ENCODE measurements around the gene IPO9.
"Not testable (repeated sequence)": the region's sequence is repeated elsewhere in the genome, so short reads cannot be mapped to it uniquely, and the experiment has no call there.

The IPO9 gene

GRCh38 chr1:201847150-201847549 lies 18.2 kb downstream of the IPO9 start:
- DNase-seq (ENCODE audit: low spot score) (no peak), FAIRE-seq (no peak)

DNA sequence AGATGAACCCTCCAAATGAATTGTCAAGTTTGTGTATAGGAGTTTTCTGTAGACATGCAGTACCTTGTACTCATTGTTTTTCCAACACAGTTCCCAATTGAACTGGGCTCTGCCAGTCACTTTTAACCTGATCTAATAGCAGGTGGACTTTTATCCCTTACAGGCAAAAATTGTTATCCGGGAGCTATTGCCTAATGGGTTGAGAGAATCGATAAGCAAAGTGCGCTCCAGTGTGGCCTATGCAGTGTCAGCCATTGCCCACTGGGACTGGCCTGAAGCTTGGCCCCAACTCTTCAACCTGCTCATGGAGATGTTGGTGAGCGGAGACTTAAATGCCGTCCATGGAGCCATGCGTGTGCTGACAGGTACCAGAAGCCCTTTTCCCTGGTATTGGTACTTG lies 19.3 kb downstream of the IPO9 start:
- DNase-seq (ENCODE audit: low spot score): no peak
- FAIRE-seq: no peak

DNA sequence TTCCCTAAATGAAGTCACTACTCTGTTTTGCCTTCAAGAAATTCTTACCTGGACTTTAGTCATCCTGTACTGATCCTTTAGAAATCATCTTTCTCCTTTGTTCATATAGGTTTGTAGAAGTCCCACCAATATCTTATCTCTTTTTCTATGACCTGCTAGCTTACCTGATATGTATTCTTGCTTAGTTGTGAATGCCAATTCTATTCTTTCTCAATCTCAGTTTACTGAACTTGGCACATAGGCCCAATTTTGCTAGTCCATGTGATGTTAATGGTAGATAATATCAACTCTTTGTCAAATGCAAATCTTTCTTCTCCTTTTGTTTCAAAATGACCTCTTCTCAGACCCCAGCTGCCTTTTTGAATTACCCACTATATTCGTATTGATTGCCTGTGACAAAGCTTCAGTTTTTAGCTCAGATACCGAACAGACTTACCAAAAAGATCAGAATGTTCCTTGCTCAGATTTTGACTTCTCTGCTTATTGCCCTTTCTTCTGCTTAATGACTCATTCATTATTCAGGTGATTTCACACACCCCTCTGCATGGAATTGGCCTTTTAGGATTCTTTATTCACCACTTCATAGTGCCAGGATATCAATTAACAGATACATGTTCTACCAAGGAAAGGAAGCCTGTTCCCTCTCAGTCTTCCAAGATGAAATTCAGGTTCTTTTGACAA lies 20.6 kb downstream of the IPO9 start:
- FAIRE-seq (no peak), DNase-seq (ENCODE audit: low spot score) (no peak)

GRCh38 chr1:201850053-201850397 lies 21.1 kb downstream of the IPO9 start:
- FAIRE-seq: peak; percentile 82
- peak; percentile 77 for DNase-seq (ENCODE audit: low spot score)

GRCh38 chr1:201851949-201852348 lies 23.0 kb downstream of the IPO9 start:
- FAIRE-seq: no peak
- no peak for DNase-seq (ENCODE audit: low spot score)

GRCh38 chr1:201856722-201857121 lies 27.8 kb downstream of the IPO9 start:
- DNase-seq (ENCODE audit: low spot score); FAIRE-seq: not testable (repeated sequence)

GRCh38 chr1:201859424-201859823 lies 30.5 kb downstream of the IPO9 start:
- FAIRE-seq (no peak), DNase-seq (ENCODE audit: low spot score) (no peak)

DNA sequence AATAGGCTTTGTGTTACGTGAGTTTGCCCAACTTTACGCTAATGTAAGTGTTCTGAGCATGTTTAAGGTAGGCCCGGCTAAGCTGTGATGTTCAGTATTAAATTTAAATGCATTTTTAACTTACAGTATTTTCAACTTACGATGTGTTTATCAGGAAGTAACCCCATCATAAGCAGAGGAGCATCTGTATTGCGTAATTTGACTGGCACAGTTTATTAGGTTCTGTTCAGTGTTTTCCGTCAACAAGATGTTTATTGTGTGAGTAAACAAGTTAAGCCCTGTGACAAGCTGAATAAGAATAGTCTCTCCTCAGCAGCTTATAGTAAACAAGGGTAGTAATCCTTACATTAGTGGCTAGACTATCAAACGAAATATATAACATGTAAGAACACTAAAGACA lies 32.5 kb downstream of the IPO9 start:
- no peak for FAIRE-seq
- DNase-seq (ENCODE audit: low spot score): no peak

DNA sequence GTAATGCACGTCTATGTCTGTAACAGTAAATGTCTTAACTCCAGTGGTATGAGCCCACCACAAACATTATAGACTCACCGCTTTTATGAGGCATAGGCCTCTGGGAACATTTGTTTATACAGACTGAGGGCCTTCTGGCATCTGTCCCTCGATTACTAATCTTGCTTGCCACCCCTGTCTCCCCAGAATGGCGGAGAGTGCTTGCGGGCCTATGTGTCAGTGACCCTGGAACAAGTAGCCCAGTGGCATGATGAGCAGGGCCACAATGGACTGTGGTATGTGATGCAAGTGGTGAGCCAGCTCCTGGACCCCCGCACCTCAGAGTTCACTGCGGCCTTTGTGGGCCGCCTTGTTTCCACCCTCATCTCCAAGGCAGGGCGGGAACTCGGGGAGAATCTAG lies 41.4 kb downstream of the IPO9 start:
- DNase-seq (ENCODE audit: low spot score) (no peak), FAIRE-seq (no peak)

DNA sequence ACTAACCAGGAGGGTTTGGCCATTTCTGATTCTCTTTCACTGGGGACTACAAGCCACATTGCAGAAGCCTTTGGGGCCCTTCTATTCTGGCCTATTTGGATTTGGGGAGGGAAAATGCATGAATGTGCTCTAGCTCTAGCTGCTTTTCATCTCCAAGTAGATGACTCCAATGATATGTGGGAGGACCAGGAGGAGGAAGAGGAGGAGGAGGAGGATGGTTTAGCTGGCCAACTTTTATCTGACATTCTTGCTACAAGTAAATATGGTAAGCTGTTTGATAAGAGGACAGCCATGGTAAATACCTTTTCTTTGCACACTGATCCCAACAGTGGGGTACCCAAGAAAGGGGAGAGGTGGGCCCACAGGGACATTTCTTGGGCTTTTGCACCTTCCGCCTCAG lies 45.7 kb downstream of the IPO9 start:
- FAIRE-seq: no peak
- no peak for DNase-seq (ENCODE audit: low spot score)

- FAIRE-seq: no peak
- DNase-seq (ENCODE audit: low spot score): no peak
Measured at GRCh38 chr1:201876148-201876818, 47.3 kb downstream of the IPO9 start.

DNA sequence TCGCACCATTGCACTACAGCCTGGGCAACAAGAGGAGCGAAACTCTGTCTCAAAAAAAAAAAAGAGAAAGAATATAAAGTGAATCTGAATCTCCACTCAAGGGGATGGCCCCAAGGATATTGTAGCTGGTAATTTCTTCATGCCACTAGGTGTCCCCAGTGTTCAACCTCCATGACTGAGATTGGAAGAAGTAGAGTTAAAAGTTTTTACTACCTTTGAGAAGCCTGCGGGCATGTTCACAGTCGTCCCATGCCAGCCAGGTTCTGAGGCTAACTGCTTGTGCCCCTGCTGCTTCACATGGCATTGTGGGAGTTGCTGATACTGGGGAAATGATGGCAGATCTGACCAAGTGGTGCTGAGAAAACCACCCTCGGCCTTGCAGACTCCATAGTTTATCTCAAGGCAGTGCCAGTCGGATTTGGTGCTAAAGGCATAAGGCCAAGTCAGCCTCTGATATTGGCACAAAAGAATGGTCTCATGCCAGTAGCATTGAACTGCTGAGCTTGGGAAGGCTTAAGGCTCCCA lies 49.0 kb downstream of the IPO9 start:
- DNase-seq (ENCODE audit: low spot score) (peak; percentile 40), FAIRE-seq (peak; percentile 21)

GRCh38 chr1:201880928-201881571 lies 52.1 kb downstream of the IPO9 start:
- no peak for DNase-seq (ENCODE audit: low spot score)
- no peak for FAIRE-seq

GRCh38 chr1:201881617-201882016 lies 52.7 kb downstream of the IPO9 start:
- DNase-seq (ENCODE audit: low spot score) (no peak), FAIRE-seq (no peak)

DNA sequence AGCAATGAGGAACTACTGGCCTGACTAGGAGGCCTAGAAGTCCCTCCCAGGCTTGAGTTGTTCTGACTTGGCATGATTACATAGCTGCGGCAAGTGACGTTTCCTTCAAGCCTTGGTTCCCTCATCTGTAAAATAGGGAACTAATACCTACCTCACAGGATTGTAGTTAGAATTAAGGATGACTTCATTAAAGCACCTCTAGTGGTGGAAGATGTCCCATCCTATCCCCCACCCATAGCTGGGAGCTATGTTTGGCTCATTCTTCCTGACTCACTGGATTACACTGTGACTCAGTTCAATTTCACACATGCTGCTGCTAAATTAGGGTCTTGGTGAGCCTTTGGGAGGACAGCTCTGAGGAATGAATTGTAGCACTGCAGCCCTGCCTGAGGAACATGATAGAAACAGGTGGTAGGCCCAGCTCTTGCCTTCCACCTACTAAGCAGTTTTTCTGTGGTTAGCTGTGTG lies 53.7 kb downstream of the IPO9 start:
- FAIRE-seq: peak; percentile 41

DNA sequence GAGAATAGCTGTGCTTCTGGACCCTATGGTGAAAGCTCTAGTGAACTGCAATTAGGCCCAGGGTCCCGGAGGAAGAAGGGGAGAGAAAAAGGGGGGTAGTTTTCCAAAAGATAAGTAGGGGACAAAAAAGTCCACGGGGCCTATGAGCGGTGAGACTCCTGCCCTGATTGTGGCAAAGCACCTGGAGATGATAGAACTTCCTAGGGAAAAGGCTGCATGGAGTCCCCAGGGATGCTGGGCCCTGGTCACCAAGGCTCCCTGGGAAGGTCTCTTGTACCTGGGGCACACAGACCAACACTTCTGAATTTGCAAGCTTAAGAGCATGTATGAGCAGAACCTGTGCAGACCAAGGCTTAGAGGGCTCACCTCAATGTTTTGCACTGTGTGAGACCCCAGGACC lies 54.3 kb downstream of the IPO9 start:
- FAIRE-seq (no peak), DNase-seq (ENCODE audit: low spot score) (no peak)

More for the DNA sequence above, 53.7 kb downstream of the IPO9 start:
- DNase-seq (ENCODE audit: low spot score): peak; percentile 68

- DNase-seq (ENCODE audit: low spot score) (no peak), FAIRE-seq (peak; percentile 69)
Measured at GRCh38 chr1:201883786-201884185, 54.8 kb downstream of the IPO9 start.

GRCh38 chr1:201884425-201884824 lies 55.5 kb downstream of the IPO9 start:
- FAIRE-seq (no peak), DNase-seq (ENCODE audit: low spot score) (no peak)

GRCh38 chr1:201885531-201886075 lies 56.6 kb downstream of the IPO9 start:
- FAIRE-seq: no peak
- peak; percentile 30 for DNase-seq (ENCODE audit: low spot score)

- no peak for FAIRE-seq
- DNase-seq (ENCODE audit: low spot score): no peak
Measured at GRCh38 chr1:201886103-201886885, 57.3 kb downstream of the IPO9 start.

DNA sequence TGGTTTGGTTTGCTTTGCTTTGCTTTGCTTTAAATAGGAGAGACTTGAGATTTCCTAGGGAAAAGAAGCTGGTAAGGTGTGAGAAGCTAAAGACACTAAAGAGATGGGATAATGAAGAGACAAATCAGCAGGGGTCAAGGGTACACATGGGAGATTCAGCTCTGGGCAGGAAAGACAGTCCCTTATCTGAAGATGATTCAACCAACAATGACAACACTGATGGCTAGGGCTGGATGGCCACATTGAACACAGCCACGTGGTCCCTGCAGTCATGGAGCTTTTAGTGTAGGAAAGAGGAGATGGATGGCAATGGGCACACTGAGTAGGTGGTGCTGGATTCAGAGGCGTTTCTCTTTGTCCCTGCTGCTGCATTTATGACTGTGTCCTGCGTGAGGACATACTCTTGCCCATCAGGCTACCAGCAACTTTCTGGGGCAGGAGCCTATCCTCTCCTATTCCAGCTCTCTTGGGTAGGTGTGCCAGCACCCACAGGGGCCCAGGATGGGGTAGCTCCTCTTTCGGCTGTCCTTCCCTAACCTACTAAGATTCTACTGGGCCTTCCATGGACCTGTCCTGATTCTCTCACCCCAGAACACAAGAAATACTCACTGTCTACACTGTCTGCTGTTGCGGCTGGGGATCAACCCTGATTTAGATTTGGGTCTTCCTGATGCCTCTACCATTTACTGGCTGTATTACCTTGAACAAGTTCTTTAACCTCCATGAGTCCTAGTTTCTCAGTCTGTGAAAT lies 58.3 kb downstream of the IPO9 start:
- FAIRE-seq: no peak

More for the DNA sequence above, 58.3 kb downstream of the IPO9 start:
- DNase-seq (ENCODE audit: low spot score): no peak

Data from RCC 7860 (cell line).